NCI-H128 (cell line): Measurements from ENCODE around the gene MITF.

Experiments used
- DNase-seq: peaks from one replicate; lab custom pipeline; 2025; ENCODE audit not compliant: unreplicated experiment; lab: John Stamatoyannopoulos, UW

MITF gene, protein sequence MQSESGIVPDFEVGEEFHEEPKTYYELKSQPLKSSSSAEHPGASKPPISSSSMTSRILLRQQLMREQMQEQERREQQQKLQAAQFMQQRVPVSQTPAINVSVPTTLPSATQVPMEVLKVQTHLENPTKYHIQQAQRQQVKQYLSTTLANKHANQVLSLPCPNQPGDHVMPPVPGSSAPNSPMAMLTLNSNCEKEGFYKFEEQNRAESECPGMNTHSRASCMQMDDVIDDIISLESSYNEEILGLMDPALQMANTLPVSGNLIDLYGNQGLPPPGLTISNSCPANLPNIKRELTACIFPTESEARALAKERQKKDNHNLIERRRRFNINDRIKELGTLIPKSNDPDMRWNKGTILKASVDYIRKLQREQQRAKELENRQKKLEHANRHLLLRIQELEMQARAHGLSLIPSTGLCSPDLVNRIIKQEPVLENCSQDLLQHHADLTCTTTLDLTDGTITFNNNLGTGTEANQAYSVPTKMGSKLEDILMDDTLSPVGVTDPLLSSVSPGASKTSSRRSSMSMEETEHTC

DNA sequence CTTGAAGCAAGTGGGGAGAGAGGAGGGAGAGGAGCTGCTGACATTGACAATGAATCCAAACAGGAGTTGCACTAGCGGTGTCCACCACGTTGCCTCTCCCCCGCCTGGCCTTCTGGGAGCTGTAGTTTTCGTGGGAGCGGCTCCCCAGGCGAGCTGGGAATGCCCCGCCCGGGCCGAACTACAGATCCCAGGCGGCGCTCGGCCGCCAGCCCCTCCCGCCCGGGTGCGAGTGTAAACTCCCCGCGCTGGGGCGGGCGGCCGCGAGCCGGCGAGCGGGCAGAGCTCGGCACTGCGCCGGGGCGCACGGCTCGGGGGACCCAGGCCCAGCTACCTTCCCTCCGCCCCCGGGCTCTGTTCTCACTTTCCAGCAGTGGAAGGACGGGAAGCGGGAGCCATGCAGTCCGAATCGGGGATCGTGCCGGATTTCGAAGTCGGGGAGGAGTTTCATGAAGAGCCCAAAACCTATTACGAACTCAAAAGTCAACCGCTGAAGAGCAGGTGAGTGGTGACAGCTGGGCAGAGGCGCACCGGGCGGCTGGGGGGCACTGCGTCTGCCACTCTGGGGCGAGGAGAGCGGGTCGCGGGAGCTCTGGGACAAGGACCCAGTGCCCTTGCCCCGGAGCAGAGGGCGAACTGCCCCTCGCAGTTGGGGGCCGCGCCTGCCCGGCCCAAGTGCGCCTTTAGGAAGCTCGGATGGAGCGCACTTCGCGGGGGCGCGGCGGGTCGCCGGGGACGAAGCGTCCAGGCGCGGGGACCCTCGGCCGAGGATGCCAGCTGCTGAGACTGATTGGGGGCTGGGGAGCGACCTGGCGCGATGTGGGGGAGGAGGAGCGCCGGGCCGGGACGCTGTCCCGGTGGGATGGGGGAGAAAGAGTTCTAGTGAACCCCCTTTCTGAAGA is at the start of gene MITF:
TSS of gene MITF (plus strand) at position 261 of the 899 bp plus-strand sequence. CDS start at position 395, 134 bp downstream.
- DNase-seq = peak; percentile 42

DNA sequence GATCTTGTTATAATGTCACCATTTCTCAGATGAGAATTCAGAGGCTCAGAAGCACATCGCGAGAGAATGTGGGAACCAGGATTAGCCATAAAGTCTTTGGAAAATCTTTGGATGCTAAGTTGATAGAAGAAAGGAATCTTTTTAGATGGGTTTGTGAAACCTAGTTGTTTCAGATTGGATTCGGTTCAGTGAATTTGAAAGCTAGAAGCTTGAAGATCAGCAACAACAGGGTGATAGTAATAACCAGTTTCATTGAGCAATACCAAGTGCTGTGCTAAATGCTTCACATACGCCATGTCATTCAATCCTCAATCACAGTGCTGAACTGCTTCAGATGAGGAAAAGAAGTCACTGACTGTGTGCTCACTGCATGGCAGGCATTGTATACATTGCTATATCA is 47.4 kb upstream of the MITF start:
- DNase-seq = no peak

- DNase-seq = no peak
Measured at GRCh38 chr3:69692761-69693160, 46.5 kb upstream of the MITF start.

- no peak for DNase-seq
Measured at GRCh38 chr3:69695443-69695842, 43.8 kb upstream of the MITF start.

DNA sequence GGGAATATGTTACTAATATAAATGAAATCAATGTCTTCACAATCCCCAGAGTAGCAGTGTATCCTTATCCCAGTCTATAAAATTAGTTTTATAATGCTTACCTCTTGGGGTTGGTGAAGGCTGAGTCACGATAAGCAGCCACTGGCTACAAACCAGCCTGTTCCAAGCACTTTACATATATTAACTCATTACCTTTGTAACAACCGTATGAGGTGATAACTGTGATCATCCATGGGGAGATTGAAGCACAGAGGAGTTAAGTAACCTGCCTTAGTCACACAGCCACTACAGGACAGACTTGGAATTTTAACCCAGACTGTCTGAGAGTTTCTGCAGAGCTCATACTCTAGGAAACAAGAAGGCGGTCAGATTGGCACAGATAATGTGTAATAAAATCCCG is 43.3 kb upstream of the MITF start:
- no peak for DNase-seq

DNA sequence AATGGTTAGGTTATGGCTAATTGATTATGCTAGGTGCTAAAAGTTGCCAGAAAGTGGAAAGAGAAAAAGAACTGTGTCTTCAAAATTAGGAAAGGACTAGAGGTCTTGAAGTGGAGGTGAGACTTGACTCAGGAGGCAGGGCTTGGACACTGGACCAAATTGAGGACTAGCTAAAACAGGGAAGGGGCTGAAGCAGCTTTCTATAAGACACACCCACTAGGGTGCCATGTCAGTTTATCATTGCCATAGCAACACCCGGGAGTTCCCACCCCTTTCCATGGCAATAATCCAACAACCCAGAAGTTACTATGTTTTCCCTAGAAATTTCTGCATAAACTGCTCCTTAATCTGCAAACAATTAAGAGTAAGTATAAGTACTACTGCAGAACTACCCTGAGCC is 42.9 kb upstream of the MITF start:
- DNase-seq = no peak

DNA sequence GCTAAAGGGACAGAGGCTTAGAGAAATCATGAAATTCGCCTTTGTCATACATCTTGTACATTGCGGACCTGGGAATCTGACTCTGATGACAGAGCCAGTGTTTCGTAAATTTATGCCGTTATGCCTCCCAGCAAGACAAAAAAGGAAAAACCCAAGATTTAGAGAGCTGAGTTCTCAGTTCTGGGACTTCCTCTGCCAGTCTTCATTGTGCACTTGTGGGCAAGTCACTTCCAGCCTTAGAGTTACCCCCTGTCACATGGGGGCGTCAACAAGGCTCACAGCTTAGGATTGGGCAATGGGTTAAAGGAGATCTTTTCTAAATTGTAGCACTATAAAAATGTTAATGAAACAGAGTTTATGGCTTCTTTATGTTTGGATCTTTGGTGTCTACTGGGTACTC is 41.9 kb upstream of the MITF start:
- DNase-seq = no peak

DNA sequence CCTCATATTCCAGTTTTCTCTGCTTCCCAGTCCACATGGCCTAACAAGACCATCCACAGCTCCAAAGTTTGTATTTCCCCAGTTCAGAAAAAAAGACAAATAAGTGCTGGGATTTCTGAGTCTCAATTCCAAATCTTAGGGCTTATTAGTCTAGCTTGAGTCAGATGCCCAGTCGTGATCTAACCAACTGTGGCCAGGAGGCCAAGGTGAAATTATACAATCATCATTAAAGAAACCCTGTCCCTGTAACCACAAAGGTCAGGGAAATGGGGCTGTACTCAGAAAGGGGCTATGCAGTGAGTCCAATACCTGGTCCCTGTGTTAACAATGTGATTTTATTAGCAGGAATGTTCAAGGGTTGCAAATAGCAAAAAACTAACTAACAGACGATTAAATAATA is 40.5 kb upstream of the MITF start:
- no peak for DNase-seq

- no peak for DNase-seq
Measured at GRCh38 chr3:69699183-69699582, 40.1 kb upstream of the MITF start.

- DNase-seq = no peak
Measured at GRCh38 chr3:69700949-69701348, 38.3 kb upstream of the MITF start.

DNA sequence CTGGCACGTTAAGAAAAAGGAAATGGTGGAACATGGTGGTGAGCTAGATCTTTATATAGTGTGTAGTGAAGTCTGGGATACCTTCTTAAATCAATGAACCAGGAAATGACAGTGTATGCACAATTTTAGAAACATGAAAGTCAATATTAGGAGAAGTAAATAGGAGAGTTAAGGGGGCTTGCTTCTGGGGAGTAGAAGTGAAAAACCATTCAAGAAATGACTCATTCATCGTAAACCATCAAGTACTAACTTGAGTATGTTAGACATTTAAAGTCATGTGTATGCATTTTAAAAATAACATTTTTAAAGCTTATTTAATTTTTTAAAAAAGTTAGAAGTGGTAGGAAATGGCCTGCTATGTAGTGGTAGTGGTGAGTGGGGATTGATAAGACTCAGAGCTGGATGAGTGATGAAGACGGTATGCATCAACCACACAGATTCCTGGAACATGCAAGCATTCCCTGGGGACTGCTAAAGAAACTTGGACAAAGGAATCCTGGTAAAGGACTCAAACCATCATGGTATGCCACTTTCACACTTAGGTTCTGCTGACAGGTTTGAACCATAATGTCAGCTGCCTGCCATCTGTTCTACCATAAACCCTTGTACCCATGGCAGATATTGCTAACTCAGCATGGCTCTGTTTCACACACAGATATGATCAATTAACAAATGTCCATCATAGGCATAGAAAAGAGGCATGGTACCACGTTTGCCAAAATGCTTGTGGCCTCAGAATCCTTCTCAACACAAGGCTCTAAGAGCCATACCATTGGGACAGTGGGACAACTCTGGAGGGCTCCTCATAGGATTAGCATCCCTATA is 28.9 kb upstream of the MITF start:
- DNase-seq = no peak

DNA sequence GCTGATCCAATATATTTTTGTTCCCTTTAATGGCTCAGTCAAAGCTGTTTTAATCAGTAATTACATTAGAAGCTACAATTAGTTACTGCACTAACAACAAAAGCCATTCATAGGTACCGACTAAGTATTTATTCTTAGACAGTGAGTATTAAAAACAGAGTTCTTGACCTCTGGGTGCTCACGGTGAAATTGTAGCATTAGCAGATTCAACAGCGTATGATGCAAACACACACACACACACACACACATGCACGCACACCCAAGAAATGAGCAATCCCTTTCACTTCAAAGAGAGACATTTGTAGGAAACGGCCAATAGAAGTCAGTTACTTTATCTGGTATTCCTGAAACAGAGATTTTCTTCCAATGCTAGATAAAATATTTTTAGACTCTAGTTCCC is 27.0 kb upstream of the MITF start:
- DNase-seq = no peak

DNA sequence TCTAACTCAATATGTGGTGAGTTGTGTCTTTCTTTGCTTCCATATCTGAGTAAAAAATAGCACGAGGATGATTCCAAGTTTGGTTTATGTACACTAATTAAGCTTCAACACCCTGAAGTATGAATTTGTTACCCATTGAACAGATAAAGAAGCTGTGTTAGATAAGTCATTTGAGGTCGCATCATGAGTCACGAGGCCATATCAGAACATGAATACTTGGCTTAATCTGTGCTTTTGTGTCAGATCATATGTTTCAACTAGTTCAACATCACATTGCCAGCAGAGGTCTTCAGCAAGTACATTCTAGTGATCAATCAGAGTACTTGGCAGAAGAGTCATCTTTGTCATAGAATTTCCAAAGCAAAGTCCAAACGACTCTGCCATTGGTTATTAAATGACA is 26.3 kb upstream of the MITF start:
- DNase-seq = no peak

- no peak for DNase-seq
Measured at GRCh38 chr3:69715204-69715603, 24.1 kb upstream of the MITF start.

DNA sequence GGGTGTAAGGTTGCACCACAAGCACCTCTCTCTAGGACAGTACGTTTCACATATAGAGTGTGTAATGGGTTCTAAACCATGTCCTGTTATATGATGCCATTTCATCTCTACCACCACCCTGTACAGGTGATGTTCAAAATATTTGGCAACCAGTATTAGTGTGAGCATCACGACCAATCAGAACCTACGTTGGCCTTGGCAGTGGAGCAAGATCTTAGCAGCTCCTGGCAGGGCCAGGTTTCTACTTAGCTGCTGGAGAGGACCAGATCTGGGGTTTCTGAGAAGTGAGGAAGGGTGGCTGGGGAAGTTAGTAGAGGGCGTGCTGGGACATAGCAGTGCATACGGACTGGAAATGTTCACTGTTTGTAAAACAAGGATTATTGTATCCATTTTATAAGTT is 23.1 kb upstream of the MITF start:
- no peak for DNase-seq

DNA sequence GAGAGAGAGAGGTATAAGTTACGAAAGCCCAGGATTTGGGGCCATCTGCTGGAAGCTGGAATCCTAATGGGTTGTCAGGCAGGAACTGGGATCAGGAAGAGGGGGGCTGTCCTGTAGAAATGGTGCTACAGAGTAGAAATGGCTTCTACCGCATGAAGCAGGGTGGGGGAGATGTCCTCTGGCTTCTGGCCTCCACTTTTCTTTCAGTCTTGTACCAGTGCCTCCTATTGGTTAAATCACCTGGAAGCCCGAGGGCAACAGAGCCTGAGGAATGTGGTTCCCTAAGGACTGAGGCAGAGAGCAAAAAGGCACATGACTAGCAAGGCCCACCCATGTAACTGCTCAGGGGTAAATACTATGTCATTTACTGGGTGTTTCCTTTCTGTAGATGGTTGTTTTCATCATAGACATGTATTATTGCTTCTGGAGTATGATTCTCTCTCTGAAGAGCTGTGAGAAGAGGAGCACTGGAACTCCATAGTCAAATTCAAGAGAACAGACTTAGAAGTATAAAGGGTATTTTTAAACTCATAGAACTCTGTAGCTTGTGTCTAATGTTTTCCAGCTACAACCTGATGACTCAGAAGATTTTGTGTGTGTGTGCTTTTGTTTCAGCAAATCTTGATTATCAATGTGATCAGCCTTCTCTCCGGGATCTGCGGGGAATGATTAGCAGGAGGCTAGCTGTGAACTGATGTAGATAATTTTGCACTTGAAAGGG is 20.2 kb upstream of the MITF start:
- no peak for DNase-seq

- DNase-seq = no peak
Measured at GRCh38 chr3:69719587-69720122, 19.6 kb upstream of the MITF start.

- no peak for DNase-seq
Measured at GRCh38 chr3:69720824-69721223, 18.4 kb upstream of the MITF start.

- DNase-seq = no peak
Measured at GRCh38 chr3:69723389-69723788, 15.9 kb upstream of the MITF start.
